ENCODE data around the gene RMND1.

Gene RMND1

GRCh38 chr6:151430886-151431285, 21.0 kb downstream of the RMND1 start:
- DNase-seq, result peak in 1 of 2 donors; percentile 16
- Histone ChIP-seq H3K27ac (no peak overlapping the region), H3K9me3 (no peaks in the 10 kb centered on the region), H3K4me1 (peaks cover 0 to 23% (median 3%) of the 10 kb centered on the region in 4 donors), H3K27me3 (no peaks in the 10 kb centered on the region), H3K36me3 (peaks cover 43 to 66% (median 55%) of the 10 kb centered on the region in 3 donors), H3K4me3 (no peak overlapping the region)
- TF ChIP-seq CTCF (IDR thresholded peaks at IDR 0.05), result no peak
- intact Hi-C loops (cut with DNase I; ENCODE audit: low total_unique reads), result no loop called here

DNA sequence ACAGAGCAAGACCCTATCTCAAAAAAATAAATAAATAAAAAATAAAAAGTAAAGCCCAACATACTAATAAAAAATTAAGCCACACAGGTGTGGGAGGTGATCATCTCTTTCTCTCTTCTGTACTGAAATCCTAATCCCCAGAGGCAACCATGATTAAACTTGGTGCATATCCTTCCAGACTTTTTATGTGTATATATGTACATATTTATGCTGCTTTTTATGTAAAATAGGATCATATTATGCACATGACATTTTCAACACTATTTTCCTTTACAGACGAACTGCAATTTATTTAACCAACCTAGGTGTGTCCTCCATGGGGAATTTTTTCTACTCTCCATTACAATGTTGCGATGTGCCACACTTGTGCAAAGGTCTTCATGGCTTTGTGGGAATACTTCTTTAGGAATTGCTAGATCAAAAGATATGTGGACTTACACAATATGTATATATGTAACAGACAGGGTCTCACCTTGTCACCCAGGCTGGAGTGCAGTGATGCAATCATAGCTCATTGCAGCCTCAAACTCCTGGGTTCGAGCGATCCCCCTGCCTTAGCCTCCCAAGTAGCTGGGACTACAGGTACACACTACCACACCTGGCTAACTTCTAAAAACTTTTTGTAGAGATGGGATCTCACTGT, 23.7 kb downstream of the RMND1 start:
- no peaks in the 10 kb centered on the region for H3K9me3 ChIP-seq
- no peaks in the 10 kb centered on the region for H3K27me3 ChIP-seq
- H3K27ac ChIP-seq, result no peak overlapping the region
- DNase-seq, result no peak
- H3K36me3 ChIP-seq, result peaks cover 43 to 69% (median 67%) of the 10 kb centered on the region in 3 donors
- H3K4me1 ChIP-seq, result peaks cover 0 to 4% (median 0%) of the 10 kb centered on the region in 4 donors
- intact Hi-C loops (cut with DNase I; ENCODE audit: low total_unique reads), result no loop called here
- no peak for TF ChIP-seq CTCF (IDR thresholded peaks at IDR 0.05)
- no peak overlapping the region for H3K4me3 ChIP-seq

- DNase-seq, result no peak
- no peak overlapping the region for H3K27ac ChIP-seq
- H3K9me3 ChIP-seq, result no peaks in the 10 kb centered on the region
- intact Hi-C loops (cut with DNase I; ENCODE audit: low total_unique reads), result no loop called here
- no peak overlapping the region for H3K4me3 ChIP-seq
- TF ChIP-seq CTCF (IDR thresholded peaks at IDR 0.05), result no peak
- H3K4me1 ChIP-seq, result peaks cover 0 to 10% (median 0%) of the 10 kb centered on the region in 4 donors
- no peaks in the 10 kb centered on the region for H3K27me3 ChIP-seq
- H3K36me3 ChIP-seq, result peaks cover 22 to 48% (median 43%) of the 10 kb centered on the region in 3 donors
Measured at GRCh38 chr6:151425561-151425960, 26.4 kb downstream of the RMND1 start.

DNA sequence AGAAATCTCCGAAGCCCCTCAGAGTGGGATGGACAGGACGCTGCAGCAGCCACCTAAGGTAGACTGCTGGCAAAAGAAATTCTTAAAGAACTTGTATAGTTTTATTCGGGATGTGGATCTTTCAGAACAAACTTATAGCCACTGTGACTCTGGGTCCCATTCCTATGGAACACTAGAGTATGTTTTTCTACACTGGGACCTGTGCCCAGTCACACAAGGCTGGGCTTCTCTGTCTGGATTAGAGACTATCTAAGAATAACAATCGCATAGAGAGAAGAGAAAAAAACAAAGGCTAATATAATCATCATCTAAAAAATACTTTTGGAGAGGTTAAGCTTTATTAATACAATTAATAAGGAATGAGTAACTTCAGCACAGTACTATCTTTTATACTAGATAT, 28.9 kb downstream of the RMND1 start:
- Histone ChIP-seq H3K4me3 (no peak overlapping the region), H3K27me3 (no peaks in the 10 kb centered on the region), H3K27ac (peak overlapping the region; percentile 42 to 51), H3K9me3 (no peaks in the 10 kb centered on the region), H3K36me3 (peaks cover 16 to 59% (median 22%) of the 10 kb centered on the region in 3 donors), H3K4me1 (peaks cover 0 to 10% (median 0%) of the 10 kb centered on the region in 4 donors)
- intact Hi-C loops (cut with DNase I; ENCODE audit: low total_unique reads), result no loop called here
- DNase-seq, result no peak
- TF ChIP-seq CTCF (IDR thresholded peaks at IDR 0.05), result no peak

DNA sequence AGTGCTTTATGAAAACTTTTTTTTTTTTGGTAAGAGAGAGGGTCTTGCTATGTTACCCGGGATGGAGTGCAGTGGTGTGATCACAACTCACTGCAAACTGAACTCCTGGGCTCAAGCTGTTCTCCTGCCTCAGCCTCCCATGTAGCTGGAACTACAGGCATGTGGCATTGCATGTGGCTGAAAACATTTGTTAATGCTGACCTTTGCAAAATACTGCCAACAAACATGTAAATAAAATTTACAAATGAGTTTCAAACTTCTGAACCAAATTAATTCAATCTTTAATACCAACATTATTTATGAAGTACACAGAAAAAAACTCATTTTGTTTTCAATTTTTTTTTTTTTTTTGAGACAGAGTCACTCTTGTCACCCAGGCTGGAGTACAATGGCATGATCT, 34.4 kb downstream of the RMND1 start:
- no peak for TF ChIP-seq CTCF (IDR thresholded peaks at IDR 0.05)

More for the DNA sequence above, 34.4 kb downstream of the RMND1 start:
- intact Hi-C loops (cut with DNase I; ENCODE audit: low total_unique reads), result no loop called here
- Histone ChIP-seq H3K27ac (no peak overlapping the region), H3K36me3 (peaks cover 25 to 72% (median 39%) of the 10 kb centered on the region in 3 donors), H3K4me3 (no peak overlapping the region), H3K27me3 (no peaks in the 10 kb centered on the region), H3K4me1 (no peaks in the 10 kb centered on the region), H3K9me3 (no peaks in the 10 kb centered on the region)
- no peak for DNase-seq

Measured in tibial artery (tissue), 4 donors.